SK-N-SH (cell line): ENCODE results near the gene SDE2. TPM values are rescaled to one million over a fixed set of nuclear protein-coding genes. Genes with fewer than 3 reads are reported as not detected.

Experiments used
- CTCF ChIA-PET: fragments of 300-600, 350-600 bp; formaldehyde crosslinking; extraction: SDS; loops from one replicate; lab custom pipeline; 2021; lab: Yijun Ruan, JAX
- POLR2A ChIA-PET: fragments of 350-600 bp; sonication (Branson Sonifier 250); formaldehyde crosslinking; extraction: SDS; loops from one replicate; lab custom pipeline; 2020; ENCODE audit warnings: antibody characterized with exemption, inconsistent platforms; lab: Yijun Ruan, JAX
- DNase-seq: peaks from one replicate; pipeline ENCODE4 v3.0.0; 2012
- H2AFZ ChIP-seq: fragments of 200-600 bp; sonication (generic); 2 replicates; pipeline ENCODE4 v1.8.1; 2016; ENCODE audit warnings: antibody characterized with exemption, mild to moderate bottlenecking, low read depth
- H3F3A ChIP-seq: fragments of 200-600 bp; sonication (generic); replicated peaks from 2 replicates; pipeline ENCODE3; 2016; ENCODE audit warnings: antibody characterized with exemption, mild to moderate bottlenecking; ENCODE audit not compliant: insufficient read depth
- H3K27ac ChIP-seq, 2 experiments: fragments of 200-500 bp in 1 of 2; fragments of 200-600 bp in 1 of 2; sonication (Bioruptor generic) in 1 of 2; sonication (generic), shearing (Covaris generic) in 1 of 2; 2 replicates each; pipeline versions ENCODE4 v1.5.1 to v1.6.1; 2014 to 2016; ENCODE audit warnings: low read depth in 2 of 2, inconsistent platforms in 1 of 2, low read length in 1 of 2, mild to moderate bottlenecking in 1 of 2, mixed read lengths in 1 of 2
- H3K27me3 ChIP-seq: fragments of 200-600 bp; sonication (generic), shearing (Covaris generic); 2 replicates; pipeline ENCODE4 v1.6.1; 2016; ENCODE audit warnings: mixed run types; ENCODE audit not compliant: insufficient read depth
- H3K36me3 ChIP-seq, 2 experiments: fragments of 200-500 bp in 1 of 2; fragments of 200-600 bp in 1 of 2; sonication (Bioruptor generic) in 1 of 2; sonication (generic) in 1 of 2; replicated peaks in 1 of 2; 2 replicates each; pipeline versions ENCODE3 to v1.5.1; 2014 to 2016; ENCODE audit warnings: low read length in 1 of 2, mild to moderate bottlenecking in 1 of 2; ENCODE audit not compliant: insufficient read depth in 2 of 2, control insufficient read depth in 1 of 2
- H3K4me1 ChIP-seq, 2 experiments: fragments of 200-500 bp in 1 of 2; fragments of 200-600 bp in 1 of 2; sonication (Bioruptor generic) in 1 of 2; sonication (generic), shearing (Covaris generic) in 1 of 2; 2 replicates each; pipeline versions ENCODE4 v1.5.1 to v1.6.1; 2014 to 2016; ENCODE audit warnings: low read depth in 1 of 2, low read length in 1 of 2, mixed run types in 1 of 2; ENCODE audit not compliant: insufficient read depth in 2 of 2, control insufficient read depth in 1 of 2
- H3K4me2 ChIP-seq: fragments of 200-600 bp; sonication (generic), shearing (Covaris generic); 2 replicates; pipeline ENCODE4 v1.6.1; 2017; ENCODE audit warnings: mixed run types
- H3K4me3 ChIP-seq, 2 experiments: fragments of 200-500 bp in 1 of 2; fragments of 200-600 bp in 1 of 2; sonication (Bioruptor generic) in 1 of 2; sonication (generic), shearing (Covaris generic) in 1 of 2; 2 replicates each; pipeline versions ENCODE4 v1.5.1 to v1.8.1; 2014 to 2016; ENCODE audit warnings: low read depth in 2 of 2, inconsistent platforms in 1 of 2, low read length in 1 of 2, mild to moderate bottlenecking in 1 of 2, mixed read lengths in 1 of 2, moderate library complexity in 1 of 2
- H3K79me2 ChIP-seq: fragments of 200-600 bp; sonication (generic); 2 replicates; pipeline ENCODE4 v1.8.1; 2017; ENCODE audit warnings: mild to moderate bottlenecking; ENCODE audit not compliant: insufficient read depth
- H3K9ac ChIP-seq: fragments of 200-600 bp; sonication (generic); 2 replicates; pipeline ENCODE4 v1.6.1; 2017; ENCODE audit warnings: mixed run types
- H3K9me2 ChIP-seq: fragments of 200-600 bp; sonication (generic); 2 replicates; pipeline ENCODE4 v1.6.1; 2017; ENCODE audit warnings: mixed run types
- H3K9me3 ChIP-seq: fragments of 200-600 bp; sonication (generic); 2 replicates; pipeline ENCODE4 v1.6.1; 2017; ENCODE audit warnings: mixed run types, mild to moderate bottlenecking, moderate library complexity
- H4K20me1 ChIP-seq: fragments of 200-600 bp; sonication (generic); 2 replicates; pipeline ENCODE4 v1.6.1; 2017; ENCODE audit warnings: mild to moderate bottlenecking, mixed run types; ENCODE audit not compliant: insufficient read depth
- ELF1 ChIP-seq: IDR thresholded peaks from 2 replicates; pipeline ENCODE4 v1.4.0; 2012
- EZH2phosphoT487 ChIP-seq: fragments of 200-600 bp; sonication (generic); IDR thresholded peaks from 2 replicates; pipeline ENCODE4 v1.6.1; 2017; ENCODE audit warnings: low read depth, mixed run types, mild to moderate bottlenecking, antibody characterized with exemption, moderate library complexity, borderline replicate concordance
- FOXM1 ChIP-seq: IDR thresholded peaks from 2 replicates; pipeline ENCODE4 v1.4.0; 2012; ENCODE audit warnings: low read depth, mild to moderate bottlenecking
- IRF3 ChIP-seq: fragments of 150-350 bp; IDR thresholded peaks from 2 replicates; pipeline ENCODE4 v1.6.1; 2016; ENCODE audit warnings: mild to moderate bottlenecking, low read depth, low read length
- MAX ChIP-seq: IDR thresholded peaks from 2 replicates; pipeline ENCODE4 v1.4.0; 2012; ENCODE audit warnings: low read depth
- MEF2A ChIP-seq: IDR thresholded peaks from 2 replicates; pipeline ENCODE4 v1.4.0; 2012; ENCODE audit warnings: low read depth, borderline replicate concordance
- NRF1 ChIP-seq: IDR thresholded peaks from 2 replicates; pipeline ENCODE4 v1.6.1; 2012; ENCODE audit warnings: low read depth, mild to moderate bottlenecking, low read length
- POLR2AphosphoS5 ChIP-seq: IDR thresholded peaks from 2 replicates; pipeline ENCODE4 v1.6.1; 2012; ENCODE audit warnings: low read depth, low read length
- RAD21 ChIP-seq: IDR thresholded peaks from 2 replicates; pipeline ENCODE4 v1.6.1; 2012; ENCODE audit warnings: mild to moderate bottlenecking, low read length
- REST ChIP-seq: IDR thresholded peaks from 2 replicates; pipeline ENCODE4 v1.6.1; 2012; ENCODE audit warnings: mild to moderate bottlenecking, low read depth, low read length, moderate library complexity
- RXRA ChIP-seq: IDR thresholded peaks from 2 replicates; pipeline ENCODE4 v1.4.0; 2012; ENCODE audit warnings: low read depth, mild to moderate bottlenecking, borderline replicate concordance
- YY1 ChIP-seq: IDR thresholded peaks from 2 replicates; pipeline ENCODE4 v1.4.0; 2012; ENCODE audit warnings: low read depth, mild to moderate bottlenecking
- WGBS: methylation state at CpG from one replicate; pipeline ENCODE4 v1.1.6; 2017; ENCODE audit warnings: low lambda C conversion rate; 5-methylcytosine and 5-hydroxymethylcytosine counted together
- polyA plus RNA-seq, 3 experiments: library from polyadenylated mRNA; depleted of rRNA; stranded (reverse); fragments of >200 nt; gene quantifications; 2 replicates each; pipeline ENCODE4 v1.2.3, GENCODE V29; 2012
- TF ChIP-seq, protein P1 (sequence below): fragments of 150-350 bp; IDR thresholded peaks from 2 replicates; pipeline ENCODE4 v1.6.1; 2017; ENCODE audit warnings: antibody characterized with exemption, low read length, low read depth, borderline replicate concordance

The SDE2 gene
- polyA plus RNA-seq, 1 of the 3 experiments (the other 2 are of a cell fraction): 10.1 TPM

DNA sequence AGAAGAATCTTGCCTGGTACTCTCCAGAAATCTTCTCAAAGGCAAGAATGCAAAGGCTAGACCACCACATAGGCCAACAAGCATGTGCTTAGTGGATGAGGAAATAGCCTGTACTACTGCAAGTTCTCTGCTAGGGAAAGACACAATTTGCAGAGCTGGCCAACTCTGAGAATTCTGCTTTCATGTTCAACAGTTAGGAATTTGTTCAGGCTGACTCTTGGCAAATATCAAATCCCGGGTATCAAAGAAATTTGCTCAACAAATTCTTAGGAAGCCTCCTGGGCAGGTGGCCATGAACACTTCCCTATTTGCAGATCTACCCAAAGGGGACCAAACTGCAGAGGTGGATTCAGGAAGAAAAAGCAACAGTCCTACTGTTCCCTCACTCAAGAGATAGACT, 48.4 kb upstream of the SDE2 start (continued):
- TF ChIP-seq REST (no peak), EZH2phosphoT487 (no peak), POLR2AphosphoS5 (no peak), MEF2A (no peak), FOXM1 (no peak)

- TF ChIP-seq MEF2A: no peak
- TF ChIP-seq RAD21: no peak
- no peak for TF ChIP-seq IRF3
- TF ChIP-seq FOXM1: no peak
- no peak for TF ChIP-seq MAX
- no peak for TF ChIP-seq NRF1
- TF ChIP-seq YY1: no peak
- TF ChIP-seq ELF1: no peak
- TF ChIP-seq POLR2AphosphoS5: no peak
- TF ChIP-seq, protein P1, sequence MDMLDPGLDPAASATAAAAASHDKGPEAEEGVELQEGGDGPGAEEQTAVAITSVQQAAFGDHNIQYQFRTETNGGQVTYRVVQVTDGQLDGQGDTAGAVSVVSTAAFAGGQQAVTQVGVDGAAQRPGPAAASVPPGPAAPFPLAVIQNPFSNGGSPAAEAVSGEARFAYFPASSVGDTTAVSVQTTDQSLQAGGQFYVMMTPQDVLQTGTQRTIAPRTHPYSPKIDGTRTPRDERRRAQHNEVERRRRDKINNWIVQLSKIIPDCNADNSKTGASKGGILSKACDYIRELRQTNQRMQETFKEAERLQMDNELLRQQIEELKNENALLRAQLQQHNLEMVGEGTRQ: no peak
- no peak for TF ChIP-seq RXRA
- Histone ChIP-seq H3K9me2 (no peaks in the 10 kb centered on the region), H3K9me3 (no peaks in the 10 kb centered on the region), H3K27ac (no peak overlapping the region), H3K36me3 (peaks cover 0 to 3% of the 10 kb centered on the region in 2 experiments), H3K27me3 (no peaks in the 10 kb centered on the region), H2AFZ (no peak overlapping the region), H4K20me1 (no peaks in the 10 kb centered on the region), H3K4me1 (no peaks in the 10 kb centered on the region), H3K79me2 (no peaks in the 10 kb centered on the region), H3K9ac (no peak overlapping the region), H3K4me3 (no peak overlapping the region), H3F3A (no peaks in the 10 kb centered on the region), H3K4me2 (no peak overlapping the region)
- CTCF ChIA-PET: interaction anchor here (1.1 kb wide), 1 partner anchor 19 kb away, joined by 4 read pairs; no protein-coding TSS in a partner anchor
- DNase-seq: no peak
- POLR2A ChIA-PET: no interaction called here
- 81% methylated on average over 5 of the region's 6 CpGs for WGBS
Observed at GRCh38 chr1:226046240-226046639, 47.1 kb upstream of the SDE2 start.
